Keratinocyte (primary cell): ENCODE measurements around the gene GLTP.

Experiments used
- EZH2 ChIP-seq: IDR thresholded peaks from one replicate; pipeline ENCODE4 v1.6.1; 2012; ENCODE audit warnings: inconsistent platforms, mild to moderate bottlenecking, low read length, moderate library complexity
- TF ChIP-seq, protein P1 (sequence below), 3 experiments: IDR thresholded peaks in 1 of 3; conservative IDR thresholded peaks in 1 of 3; optimal IDR thresholded peaks in 1 of 3; 2 replicates in 2 of 3; 3 replicates in 1 of 3; pipeline versions ENCODE3 to v1.5.1; 2011; ENCODE audit warnings: low read length in 3 of 3, mild to moderate bottlenecking in 3 of 3, moderate library complexity in 2 of 3, control low read depth in 1 of 3, inconsistent platforms in 1 of 3; ENCODE audit not compliant: insufficient read depth in 2 of 3; ENCODE audit errors: extremely low read depth in 1 of 3

DNA sequence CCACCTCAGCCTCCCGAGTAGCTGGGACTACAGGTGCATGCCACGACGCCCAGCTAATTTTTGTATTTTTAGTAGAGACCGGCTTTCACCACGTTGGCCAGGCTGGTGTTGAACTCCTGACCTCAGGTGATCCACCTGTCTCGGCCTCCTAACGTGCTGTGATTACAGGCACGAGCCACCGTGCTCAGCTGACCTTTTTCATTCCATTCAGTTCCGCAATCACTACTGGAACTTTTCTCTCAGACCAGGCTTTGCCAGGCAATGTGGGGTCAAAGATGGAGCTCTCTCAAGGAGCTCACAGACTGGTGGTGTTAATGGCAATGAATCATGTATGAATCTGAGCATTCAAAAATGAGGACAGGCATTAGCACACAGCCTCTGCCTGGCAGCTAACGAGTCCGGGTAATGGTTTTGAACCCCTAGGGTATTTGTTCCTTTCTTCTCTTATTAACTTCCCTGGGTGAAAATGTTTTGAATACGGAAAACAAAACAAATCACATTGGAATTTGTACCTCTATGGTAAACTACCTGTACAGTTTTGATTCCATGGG, 10.4 kb upstream of the GLTP start:
- TF ChIP-seq EZH2, result no peak
- TF ChIP-seq, protein P1, sequence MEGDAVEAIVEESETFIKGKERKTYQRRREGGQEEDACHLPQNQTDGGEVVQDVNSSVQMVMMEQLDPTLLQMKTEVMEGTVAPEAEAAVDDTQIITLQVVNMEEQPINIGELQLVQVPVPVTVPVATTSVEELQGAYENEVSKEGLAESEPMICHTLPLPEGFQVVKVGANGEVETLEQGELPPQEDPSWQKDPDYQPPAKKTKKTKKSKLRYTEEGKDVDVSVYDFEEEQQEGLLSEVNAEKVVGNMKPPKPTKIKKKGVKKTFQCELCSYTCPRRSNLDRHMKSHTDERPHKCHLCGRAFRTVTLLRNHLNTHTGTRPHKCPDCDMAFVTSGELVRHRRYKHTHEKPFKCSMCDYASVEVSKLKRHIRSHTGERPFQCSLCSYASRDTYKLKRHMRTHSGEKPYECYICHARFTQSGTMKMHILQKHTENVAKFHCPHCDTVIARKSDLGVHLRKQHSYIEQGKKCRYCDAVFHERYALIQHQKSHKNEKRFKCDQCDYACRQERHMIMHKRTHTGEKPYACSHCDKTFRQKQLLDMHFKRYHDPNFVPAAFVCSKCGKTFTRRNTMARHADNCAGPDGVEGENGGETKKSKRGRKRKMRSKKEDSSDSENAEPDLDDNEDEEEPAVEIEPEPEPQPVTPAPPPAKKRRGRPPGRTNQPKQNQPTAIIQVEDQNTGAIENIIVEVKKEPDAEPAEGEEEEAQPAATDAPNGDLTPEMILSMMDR (optimal IDR thresholded peaks at IDR 0.05 in 1 of 3, IDR thresholded peaks at IDR 0.05 in 1 of 3, conservative IDR thresholded peaks at IDR 0.05 in 1 of 3; ENCODE audit: extremely low read depth in 1 of 3, insufficient read depth in 2 of 3, low read length in 3 of 3), result no peak
